Measurements from ENCODE around the gene ERCC5.

The ERCC5 gene

GRCh38 chr13:102845289-102845629, 573 bp upstream of the ERCC5 start:
- no peak for DNase-seq (ENCODE audit: low read depth in 2 of 2)

DNA sequence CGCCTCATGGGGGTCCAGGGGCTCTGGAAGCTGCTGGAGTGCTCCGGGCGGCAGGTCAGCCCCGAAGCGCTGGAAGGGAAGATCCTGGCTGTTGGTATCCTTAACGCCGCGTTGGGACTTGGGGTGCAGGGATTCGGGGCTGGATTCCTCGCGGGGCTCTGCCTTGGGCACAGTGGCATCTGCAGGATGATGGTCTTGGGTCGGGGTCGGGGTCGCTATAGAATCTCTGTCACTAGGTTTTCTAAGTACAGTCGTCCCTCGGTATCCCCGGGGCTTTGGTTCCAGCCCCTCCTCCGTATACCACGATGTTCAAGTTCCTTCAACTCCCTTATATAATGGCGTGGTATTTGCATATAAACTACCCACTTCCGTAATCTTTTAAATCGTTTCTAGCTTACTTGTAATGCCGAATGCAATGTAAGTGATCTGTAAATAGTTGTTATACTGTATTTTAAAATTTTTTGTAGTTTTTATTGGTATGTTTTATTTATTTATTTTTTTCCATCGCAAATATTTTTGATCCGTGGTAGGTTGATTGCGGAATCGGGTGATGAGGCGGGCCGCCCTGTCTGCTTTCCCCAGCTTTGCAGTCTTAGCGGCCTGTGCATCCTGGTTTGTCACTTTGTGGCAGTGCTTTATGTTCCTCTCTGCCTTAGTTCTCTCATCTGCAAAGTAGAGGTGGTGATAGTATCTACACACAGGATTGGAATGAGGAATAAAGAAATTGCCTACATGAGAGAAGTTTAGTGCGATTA, 606 bp downstream of the ERCC5 start:
- no peak for DNase-seq (ENCODE audit: low read depth in 2 of 2)

- no peak for DNase-seq (ENCODE audit: low read depth in 2 of 2)
These were observed 1.7 kb downstream of the ERCC5 start for GRCh38 chr13:102847272-102848234.

DNA sequence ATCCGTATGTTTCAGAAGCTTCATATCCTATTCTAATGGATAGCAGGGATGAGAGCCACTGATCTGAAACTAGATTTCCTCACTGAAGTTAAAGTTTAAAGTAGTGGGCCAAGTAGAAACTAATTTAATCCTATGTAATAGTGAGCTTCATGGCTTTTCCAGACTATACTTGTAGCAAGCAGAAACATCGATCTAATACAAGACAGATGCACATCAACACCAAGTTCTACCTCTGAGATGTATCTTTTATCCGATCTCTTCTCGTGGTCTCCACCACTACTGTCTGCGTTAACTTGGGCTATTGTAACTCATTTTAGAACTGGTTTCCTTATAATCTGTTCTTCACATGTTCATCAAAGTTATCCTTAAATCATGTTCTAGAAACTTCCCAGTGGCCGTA, 3.1 kb downstream of the ERCC5 start:
- DNase-seq (ENCODE audit: low read depth in 2 of 2) = no peak

DNA sequence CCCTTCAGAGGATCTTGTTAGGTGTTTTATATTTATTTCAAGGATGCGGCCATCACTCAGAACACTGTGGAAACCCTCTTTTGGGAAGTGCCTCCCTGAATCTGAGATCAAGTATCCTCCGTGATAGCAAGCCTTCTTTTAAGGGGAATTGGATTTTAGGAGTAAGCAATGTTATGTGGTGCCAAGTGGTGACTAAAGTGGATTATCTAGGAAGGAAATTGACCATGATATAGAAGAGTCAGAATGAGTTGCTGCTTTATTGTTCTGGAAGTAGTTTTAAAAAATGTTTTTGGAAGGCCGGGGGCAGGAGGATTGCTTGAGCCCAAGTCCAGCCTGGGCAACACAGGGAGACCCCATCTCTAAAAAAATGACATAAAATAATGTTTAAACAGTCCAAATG, 6.7 kb downstream of the ERCC5 start:
- no peak for DNase-seq (ENCODE audit: low read depth in 2 of 2)

GRCh38 chr13:102854675-102855074, 8.8 kb downstream of the ERCC5 start:
- no peak for DNase-seq (ENCODE audit: low read depth in 2 of 2)

GRCh38 chr13:102856557-102856956, 10.7 kb downstream of the ERCC5 start:
- DNase-seq (ENCODE audit: low read depth in 2 of 2) = no peak

- no peak for DNase-seq (ENCODE audit: low read depth in 2 of 2)
These were observed 16.9 kb downstream of the ERCC5 start for GRCh38 chr13:102862624-102863210.

DNA sequence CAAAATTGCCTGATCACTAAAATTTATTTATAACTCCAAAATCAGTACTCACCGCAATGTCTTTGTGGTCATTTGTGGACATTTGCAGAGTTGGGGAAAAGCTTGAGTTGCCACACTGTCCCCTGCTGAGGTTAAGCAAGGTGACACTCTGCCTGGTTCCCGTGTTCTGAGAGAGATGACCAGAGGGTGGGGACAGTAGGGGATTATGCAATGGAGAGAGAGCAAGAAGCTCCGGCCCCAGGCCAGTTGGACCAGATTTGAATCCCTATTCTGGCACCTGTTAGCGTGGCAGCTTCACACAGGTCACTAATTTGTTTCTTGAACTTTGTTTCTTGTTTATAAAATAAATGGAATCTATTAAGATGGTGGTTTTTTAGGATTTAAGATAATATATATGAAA, 17.8 kb downstream of the ERCC5 start:
- DNase-seq (ENCODE audit: low read depth in 2 of 2) = no peak

GRCh38 chr13:102868366-102868936, 22.6 kb downstream of the ERCC5 start:
- DNase-seq (ENCODE audit: low read depth in 2 of 2) = no peak

GRCh38 chr13:102869948-102870676, 24.3 kb downstream of the ERCC5 start:
- DNase-seq (ENCODE audit: low read depth in 2 of 2) = no peak

GRCh38 chr13:102870677-102871415, 25.0 kb downstream of the ERCC5 start:
- DNase-seq (ENCODE audit: low read depth in 2 of 2) = peak in 1 of 2 donors; percentile 17

DNA sequence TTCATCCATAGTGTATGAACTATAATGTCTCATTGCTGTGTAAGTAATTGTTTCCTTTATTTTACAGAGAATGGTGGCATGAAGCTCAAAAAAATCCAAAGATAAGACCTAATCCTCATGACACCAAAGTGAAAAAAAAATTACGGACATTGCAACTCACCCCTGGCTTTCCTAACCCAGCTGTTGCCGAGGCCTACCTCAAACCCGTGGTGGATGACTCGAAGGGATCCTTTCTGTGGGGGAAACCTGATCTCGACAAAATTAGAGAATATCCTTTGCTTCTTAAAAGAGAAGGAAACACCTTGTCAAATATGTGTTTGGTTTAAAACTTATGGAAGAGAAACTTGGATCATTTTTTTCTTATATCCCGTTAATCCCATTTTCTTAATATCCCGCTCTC, 26.3 kb downstream of the ERCC5 start:
- no peak for DNase-seq (ENCODE audit: low read depth in 2 of 2)

DNA sequence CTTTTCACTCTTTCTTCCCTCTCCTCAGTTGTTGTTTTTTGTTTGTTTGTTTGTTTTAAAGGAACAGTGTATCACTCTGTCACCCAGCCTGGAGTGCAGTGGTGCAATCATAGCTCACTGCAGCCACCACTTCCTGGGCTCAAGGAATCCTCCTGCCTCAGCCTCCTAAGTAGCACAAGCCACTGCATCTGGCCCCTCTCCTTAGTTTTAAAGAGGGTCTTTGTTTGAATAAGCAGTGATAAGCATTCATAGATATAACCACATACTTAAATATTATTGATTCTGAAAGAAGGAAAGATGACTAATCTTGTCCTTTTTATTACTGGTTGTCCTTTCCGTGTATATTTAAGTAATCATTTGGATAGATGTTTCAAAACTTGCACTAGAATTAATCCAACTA, 26.7 kb downstream of the ERCC5 start:
- DNase-seq (ENCODE audit: low read depth in 2 of 2) = no peak

- no peak for DNase-seq (ENCODE audit: low read depth in 2 of 2)
These were observed 27.8 kb downstream of the ERCC5 start for GRCh38 chr13:102873653-102874052.

DNA sequence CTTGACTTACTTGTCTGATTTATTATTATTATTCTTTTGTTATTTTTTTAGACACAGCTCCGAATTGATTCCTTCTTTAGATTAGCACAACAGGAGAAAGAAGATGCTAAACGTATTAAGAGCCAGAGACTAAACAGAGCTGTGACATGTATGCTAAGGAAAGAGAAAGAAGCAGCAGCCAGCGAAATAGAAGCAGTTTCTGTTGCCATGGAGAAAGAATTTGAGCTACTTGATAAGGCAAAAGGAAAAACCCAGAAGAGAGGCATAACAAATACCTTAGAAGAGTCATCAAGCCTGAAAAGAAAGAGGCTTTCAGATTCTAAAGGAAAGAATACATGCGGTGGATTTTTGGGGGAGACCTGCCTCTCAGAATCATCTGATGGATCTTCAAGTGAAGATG, 29.4 kb downstream of the ERCC5 start:
- DNase-seq (ENCODE audit: low read depth in 2 of 2) = no peak

DNA sequence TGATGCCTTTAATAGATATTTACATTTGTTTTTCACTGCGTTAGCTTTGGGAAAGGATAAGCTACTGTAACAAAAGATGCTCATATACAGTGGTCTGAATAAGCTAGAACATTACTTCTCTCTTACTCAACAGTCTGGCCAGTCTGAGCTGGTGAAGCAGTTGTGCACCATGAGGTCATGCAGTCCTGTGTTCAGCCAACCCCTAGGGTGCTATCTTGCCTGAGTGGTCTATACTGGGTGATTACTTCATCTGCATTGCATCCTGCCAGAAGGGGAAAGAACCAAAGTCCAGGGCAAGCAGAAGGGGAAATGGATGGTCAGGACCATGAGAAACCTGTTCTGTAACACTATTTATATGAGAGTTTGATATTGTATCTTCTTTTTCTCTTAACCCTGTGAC, 31.5 kb downstream of the ERCC5 start:
- DNase-seq (ENCODE audit: low read depth in 2 of 2) = no peak

DNA sequence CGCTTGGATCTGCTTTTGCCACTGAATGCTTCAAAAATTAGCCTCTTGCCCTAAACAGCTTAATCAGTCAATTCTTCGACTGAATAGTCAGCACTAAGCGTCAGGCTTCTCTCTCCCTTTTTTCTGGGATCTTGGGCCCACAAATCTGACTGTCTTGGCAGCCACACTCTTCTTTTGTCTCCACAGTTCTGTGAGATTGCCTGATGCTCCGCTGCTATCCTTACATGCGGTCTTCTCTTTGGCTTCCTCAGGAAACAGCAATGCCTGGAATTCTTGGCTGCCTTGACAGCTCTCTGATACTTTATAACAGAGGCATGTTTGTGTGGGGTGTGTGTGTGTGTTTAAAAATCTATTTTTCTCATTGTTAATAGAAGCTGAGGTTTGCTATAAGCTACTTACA, 32.6 kb downstream of the ERCC5 start:
- DNase-seq (ENCODE audit: low read depth in 2 of 2) = no peak

- DNase-seq (ENCODE audit: low read depth in 2 of 2) = no peak
These were observed 34.1 kb downstream of the ERCC5 start for GRCh38 chr13:102879793-102880499.
